GM18951 (cell line): ENCODE measurements around the gene GOLPH3.

ENCODE experiments used
- POLR2A ChIP-seq: IDR thresholded peaks from 4 replicates; pipeline ENCODE4 v1.6.1; 2011; ENCODE audit warnings: mild to moderate bottlenecking; ENCODE audit not compliant: insufficient read length, insufficient read depth; ENCODE audit errors: extremely low read depth
- in situ Hi-C: fragments of 300-500 bp; cut with MboI; formaldehyde crosslinking; loops from one replicate; pipeline ENCODE4 v1.12.0; 2022; ENCODE audit warnings: low sequenced_read_pairs, mixed read lengths, inconsistent platforms; ENCODE audit not compliant: unreplicated experiment

The GOLPH3 gene

GRCh38 chr5:32159328-32160072 lies 14.6 kb downstream of the GOLPH3 start:
- no peak for TF ChIP-seq POLR2A
- in situ Hi-C loops = loop anchor here (5.0 kb wide), 1 partner anchor 47 kb away; no protein-coding TSS in a partner anchor

- TF ChIP-seq POLR2A = no peak
- in situ Hi-C loops = loop anchor here (5.0 kb wide), 1 partner anchor 46 kb away; no protein-coding TSS in a partner anchor
Observed at GRCh38 chr5:32158679-32158975, 15.5 kb downstream of the GOLPH3 start.

- in situ Hi-C loops = loop anchor here (5.0 kb wide), 1 partner anchor 45 kb away; no protein-coding TSS in a partner anchor
- TF ChIP-seq POLR2A = no peak
Observed at GRCh38 chr5:32157078-32157477, 17.0 kb downstream of the GOLPH3 start.

DNA sequence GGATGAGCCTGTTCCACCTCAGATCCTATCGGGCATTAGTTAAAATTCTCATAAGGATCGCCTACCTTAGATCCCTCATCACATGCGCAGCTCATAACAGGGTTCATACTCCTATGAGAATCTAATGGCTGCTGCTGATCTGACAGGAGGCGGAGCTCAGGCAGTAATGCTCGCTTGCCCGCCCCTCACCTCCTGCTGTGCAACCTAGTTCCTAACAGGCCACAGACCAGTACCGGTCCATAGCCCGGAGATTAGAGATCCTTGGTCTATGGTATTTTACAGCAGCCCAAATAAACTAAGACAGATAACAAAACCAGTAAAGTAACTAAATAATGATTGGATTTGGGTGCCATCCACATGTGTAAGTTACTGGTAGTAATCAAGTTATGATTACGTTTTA lies 17.5 kb downstream of the GOLPH3 start:
- no peak for TF ChIP-seq POLR2A
- in situ Hi-C loops = loop anchor here (5.0 kb wide), 1 partner anchor 44 kb away; no protein-coding TSS in a partner anchor

- TF ChIP-seq POLR2A = no peak
Observed at GRCh38 chr5:32155211-32155610, 18.9 kb downstream of the GOLPH3 start.

DNA sequence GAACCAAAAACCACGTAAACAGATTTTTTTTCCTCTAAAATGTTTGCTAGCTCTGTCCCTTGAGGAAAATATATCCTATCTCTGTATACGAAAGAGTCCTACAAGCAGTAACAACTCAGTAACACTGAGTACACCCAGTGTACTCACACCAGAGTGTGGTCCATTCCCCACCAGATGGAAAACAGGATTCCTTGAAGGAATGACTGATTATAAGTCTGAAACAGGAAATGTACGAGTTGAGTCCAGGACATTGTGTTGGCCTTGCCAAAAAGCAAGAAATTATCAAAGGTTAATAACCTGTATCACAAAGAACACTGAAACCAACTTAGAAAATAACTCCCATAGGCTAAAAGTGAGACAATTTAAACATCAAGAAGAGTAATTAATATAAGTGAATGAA lies 20.4 kb downstream of the GOLPH3 start:
- in situ Hi-C loops = no loop called here
- TF ChIP-seq POLR2A = no peak

More at GRCh38 chr5:32155211-32155610, 18.9 kb downstream of the GOLPH3 start:
- in situ Hi-C loops = loop anchor here (5.0 kb wide), 1 partner anchor 43 kb away; no protein-coding TSS in a partner anchor

GRCh38 chr5:32151198-32151597 lies 22.9 kb downstream of the GOLPH3 start:
- no peak for TF ChIP-seq POLR2A
- in situ Hi-C loops = no loop called here

DNA sequence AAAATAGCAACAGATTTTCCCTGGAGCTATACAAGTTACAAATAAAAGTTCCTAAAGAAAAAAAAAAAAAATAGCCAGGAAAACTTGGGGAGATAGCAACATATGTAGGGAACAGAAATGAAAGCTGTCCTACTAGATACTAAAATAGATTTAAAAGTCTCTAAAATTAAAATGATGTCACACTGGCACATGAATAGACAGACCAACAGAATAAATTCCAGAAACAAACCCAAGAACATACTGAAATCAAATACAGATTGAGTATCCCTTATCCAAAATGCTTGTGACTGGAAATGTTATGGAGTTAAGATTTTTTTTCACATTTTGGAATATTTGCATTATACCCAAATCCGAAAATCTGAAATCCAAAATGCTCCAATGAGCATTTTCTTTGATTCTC lies 23.8 kb downstream of the GOLPH3 start:
- in situ Hi-C loops = no loop called here
- no peak for TF ChIP-seq POLR2A

GRCh38 chr5:32147959-32148358 lies 26.2 kb downstream of the GOLPH3 start:
- TF ChIP-seq POLR2A = no peak
- in situ Hi-C loops = no loop called here

GRCh38 chr5:32147236-32147635 lies 26.9 kb downstream of the GOLPH3 start:
- in situ Hi-C loops = no loop called here
- TF ChIP-seq POLR2A = no peak

GRCh38 chr5:32145378-32145777 lies 28.7 kb downstream of the GOLPH3 start:
- in situ Hi-C loops = no loop called here
- no peak for TF ChIP-seq POLR2A

DNA sequence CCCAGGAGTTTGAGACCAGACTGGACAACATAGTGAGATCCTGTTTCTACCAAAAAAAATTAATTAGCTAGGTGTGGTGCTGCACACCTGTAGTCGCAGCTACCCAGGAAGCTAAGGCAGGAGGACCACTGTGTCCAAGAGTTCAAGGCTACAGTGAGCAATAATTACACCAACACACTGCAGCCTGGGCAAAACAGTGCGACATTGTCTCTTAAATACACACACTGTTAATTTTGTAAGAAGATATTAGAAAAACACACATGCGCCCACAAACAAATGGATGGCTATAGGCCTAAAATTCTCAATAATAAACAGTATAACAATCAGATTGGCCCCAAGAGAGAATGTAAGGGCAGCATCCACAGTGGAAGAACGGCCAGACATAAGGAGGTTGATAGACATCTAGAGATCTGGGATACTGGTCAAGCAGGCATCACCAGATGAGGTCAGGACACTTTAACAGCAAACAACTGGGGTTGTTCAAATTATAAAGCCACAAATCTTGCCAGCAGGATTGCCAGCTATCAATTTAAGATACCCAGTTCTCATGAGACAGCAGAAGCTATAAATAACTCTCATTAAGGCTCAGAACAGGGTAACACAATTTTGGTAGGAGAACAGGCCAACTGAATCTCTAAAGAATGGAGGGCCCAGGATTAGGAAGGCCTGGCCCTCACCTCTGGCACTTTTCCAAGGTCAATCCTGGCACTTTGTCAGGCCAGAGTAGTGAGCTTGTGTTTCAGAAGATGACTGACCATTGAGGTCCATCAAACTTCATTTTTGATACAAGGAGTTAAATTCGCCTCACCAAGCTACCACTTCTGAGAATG lies 29.5 kb downstream of the GOLPH3 start:
- in situ Hi-C loops = no loop called here
- no peak for TF ChIP-seq POLR2A

GRCh38 chr5:32143617-32144377 lies 30.3 kb downstream of the GOLPH3 start:
- no peak for TF ChIP-seq POLR2A
- in situ Hi-C loops = no loop called here
